MM.1S (cell line): ENCODE results near the gene LTBP3.

Experiments used
- DNase-seq: peaks from one replicate; pipeline ENCODE4 v3.0.0-alpha.2; 2015
- H2AFZ ChIP-seq: fragments of 300-600 bp; sonication (generic); 2 replicates; pipeline ENCODE4 v1.6.0; 2016; ENCODE audit warnings: antibody characterized with exemption, low read length
- H3F3A ChIP-seq: fragments of 300-600 bp; sonication (generic); 2 replicates; pipeline ENCODE4 v1.6.1; 2016; ENCODE audit warnings: mild to moderate bottlenecking, antibody characterized with exemption, low read length, moderate library complexity, mixed read lengths; ENCODE audit not compliant: insufficient read depth
- H3K27ac ChIP-seq: fragments of 300-600 bp; sonication (generic); 2 replicates; pipeline ENCODE4 v1.5.1; 2016; ENCODE audit warnings: mild to moderate bottlenecking, low read length
- H3K27me3 ChIP-seq: fragments of 300-600 bp; sonication (generic); replicated peaks from 2 replicates; pipeline ENCODE4 v1.6.0; 2016; ENCODE audit warnings: low read length; ENCODE audit not compliant: insufficient read depth
- H3K36me3 ChIP-seq: fragments of 300-600 bp; sonication (generic); replicated peaks from 2 replicates; pipeline ENCODE4 v1.6.1; 2016; ENCODE audit warnings: mild to moderate bottlenecking, low read length, mixed read lengths; ENCODE audit not compliant: insufficient read depth
- H3K4me1 ChIP-seq: fragments of 300-600 bp; sonication (generic); 2 replicates; pipeline ENCODE4 v1.6.1; 2016; ENCODE audit warnings: low read length, mixed read lengths
- H3K4me2 ChIP-seq: fragments of 300-600 bp; sonication (generic); 2 replicates; pipeline ENCODE4 v1.6.0; 2016; ENCODE audit warnings: low read depth, low read length
- H3K4me3 ChIP-seq: fragments of 300-600 bp; sonication (generic); 2 replicates; pipeline ENCODE4 v1.5.1; 2016; ENCODE audit warnings: low read length, mixed read lengths
- H3K79me2 ChIP-seq: fragments of 300-600 bp; sonication (generic); 2 replicates; pipeline ENCODE4 v1.6.1; 2016; ENCODE audit warnings: mixed run types, low read length, mixed read lengths
- H3K9ac ChIP-seq: fragments of 300-600 bp; sonication (generic); 2 replicates; pipeline ENCODE4 v1.6.1; 2016; ENCODE audit warnings: low read length, mixed read lengths
- H3K9me2 ChIP-seq: fragments of 300-600 bp; sonication (generic); replicated peaks from 2 replicates; pipeline ENCODE4 v1.6.1; 2016; ENCODE audit warnings: mild to moderate bottlenecking, low read length, mixed read lengths; ENCODE audit not compliant: insufficient read depth
- H3K9me3 ChIP-seq: fragments of 300-600 bp; sonication (generic); replicated peaks from 2 replicates; pipeline ENCODE4 v1.6.1; 2016; ENCODE audit warnings: mild to moderate bottlenecking, low read length, mixed read lengths; ENCODE audit not compliant: insufficient read depth
- H4K20me1 ChIP-seq: fragments of 300-600 bp; sonication (generic); 2 replicates; pipeline ENCODE4 v1.6.1; 2016; ENCODE audit warnings: mild to moderate bottlenecking, low read length, moderate library complexity, mixed read lengths; ENCODE audit not compliant: insufficient read depth
- EZH2 ChIP-seq: fragments of 300-600 bp; sonication (generic); optimal IDR thresholded peaks from 2 replicates; pipeline ENCODE3; 2017; ENCODE audit warnings: low read depth, mild to moderate bottlenecking, antibody characterized with exemption, low read length, mixed read lengths
- EZH2phosphoT487 ChIP-seq: fragments of 300-600 bp; sonication (generic); IDR thresholded peaks from 2 replicates; pipeline ENCODE4 v1.6.1; 2018; ENCODE audit warnings: antibody characterized with exemption, low read length
- TF ChIP-seq, protein P1 (sequence below): fragments of 300-600 bp; sonication (generic); IDR thresholded peaks from 2 replicates; pipeline ENCODE4 v1.5.1; 2016; ENCODE audit warnings: antibody characterized with exemption, low read length, mixed read lengths

Gene LTBP3

DNA sequence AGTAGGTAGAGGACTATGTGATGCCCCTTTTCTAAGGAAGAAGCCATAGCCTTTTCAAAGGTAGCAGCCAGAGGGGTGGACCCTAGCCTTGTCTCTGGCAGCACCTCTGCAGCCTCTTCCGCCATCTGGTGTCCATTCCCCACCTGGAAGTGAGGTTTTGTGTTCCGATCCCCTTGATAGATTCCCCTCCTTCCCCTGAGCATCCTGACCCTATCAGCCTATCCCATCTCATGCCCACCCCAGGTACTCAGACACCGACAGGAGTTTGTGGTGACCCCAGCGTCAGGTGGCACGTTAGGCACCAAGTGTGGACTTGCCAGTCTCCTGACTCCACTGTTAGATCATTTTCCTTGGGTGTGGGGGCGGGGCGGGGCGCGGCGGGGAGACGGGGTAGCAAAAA is 13.8 kb upstream of the LTBP3 start:
- H3K4me3 ChIP-seq: peak overlapping the region; percentile 98
- peaks cover 28% of the 10 kb centered on the region for H3K4me1 ChIP-seq
- H4K20me1 ChIP-seq: no peaks in the 10 kb centered on the region
- H3K27me3 ChIP-seq: no peaks in the 10 kb centered on the region
- H2AFZ ChIP-seq: no peak overlapping the region
- DNase-seq: peak; percentile 51
- peaks cover 68% of the 10 kb centered on the region for H3K79me2 ChIP-seq
- TF ChIP-seq, protein P1, sequence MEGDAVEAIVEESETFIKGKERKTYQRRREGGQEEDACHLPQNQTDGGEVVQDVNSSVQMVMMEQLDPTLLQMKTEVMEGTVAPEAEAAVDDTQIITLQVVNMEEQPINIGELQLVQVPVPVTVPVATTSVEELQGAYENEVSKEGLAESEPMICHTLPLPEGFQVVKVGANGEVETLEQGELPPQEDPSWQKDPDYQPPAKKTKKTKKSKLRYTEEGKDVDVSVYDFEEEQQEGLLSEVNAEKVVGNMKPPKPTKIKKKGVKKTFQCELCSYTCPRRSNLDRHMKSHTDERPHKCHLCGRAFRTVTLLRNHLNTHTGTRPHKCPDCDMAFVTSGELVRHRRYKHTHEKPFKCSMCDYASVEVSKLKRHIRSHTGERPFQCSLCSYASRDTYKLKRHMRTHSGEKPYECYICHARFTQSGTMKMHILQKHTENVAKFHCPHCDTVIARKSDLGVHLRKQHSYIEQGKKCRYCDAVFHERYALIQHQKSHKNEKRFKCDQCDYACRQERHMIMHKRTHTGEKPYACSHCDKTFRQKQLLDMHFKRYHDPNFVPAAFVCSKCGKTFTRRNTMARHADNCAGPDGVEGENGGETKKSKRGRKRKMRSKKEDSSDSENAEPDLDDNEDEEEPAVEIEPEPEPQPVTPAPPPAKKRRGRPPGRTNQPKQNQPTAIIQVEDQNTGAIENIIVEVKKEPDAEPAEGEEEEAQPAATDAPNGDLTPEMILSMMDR: peak; percentile 61
- TF ChIP-seq EZH2phosphoT487 (no peak), EZH2 (no peak)
- H3K4me2 ChIP-seq: peak overlapping the region; percentile 93
- no peaks in the 10 kb centered on the region for H3K9me3 ChIP-seq
- H3K36me3 ChIP-seq: no peaks in the 10 kb centered on the region
- H3K9ac ChIP-seq: peak overlapping the region; percentile 9; the same call in 1 of the 2 replicates
- H3K27ac ChIP-seq: peak overlapping the region; percentile 40; the same call in 1 of the 2 replicates
- no peaks in the 10 kb centered on the region for H3K9me2 ChIP-seq
- H3F3A ChIP-seq: peaks cover 53% of the 10 kb centered on the region

DNA sequence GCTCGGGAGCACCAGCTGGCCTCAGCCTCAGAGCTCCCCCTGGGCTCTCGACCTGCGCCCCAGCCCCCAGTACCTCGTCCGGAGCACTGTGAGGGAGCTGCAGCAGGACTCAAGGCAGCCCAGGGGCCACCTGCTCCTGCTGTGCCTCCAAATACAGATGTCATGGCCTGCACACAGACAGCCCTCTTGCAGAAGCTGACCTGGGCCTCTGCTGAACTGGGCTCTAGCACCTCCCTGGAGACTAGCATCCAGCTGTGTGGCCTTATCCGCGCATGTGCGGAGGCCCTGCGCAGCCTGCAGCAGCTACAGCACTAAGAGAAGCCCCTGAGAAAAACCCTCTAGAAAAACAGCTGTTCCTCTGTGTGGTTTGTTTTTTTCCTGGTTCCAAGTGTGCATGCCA is 13.3 kb upstream of the LTBP3 start:
- H3K79me2 ChIP-seq: peaks cover 66% of the 10 kb centered on the region
- TF ChIP-seq, protein P1: no peak
- TF ChIP-seq EZH2phosphoT487: no peak
- no peak for TF ChIP-seq EZH2

GRCh38 chr11:65569973-65570918 is 12.1 kb upstream of the LTBP3 start, which contains the start of gene ZNRD2:
Gene ZNRD2, plus strand, starts transcription at chr11:65570477. Its CDS starts 15 bp downstream, at chr11:65570492.
- peak; percentile 99 for DNase-seq
- no peaks in the 10 kb centered on the region for H3K27me3 ChIP-seq
- H3F3A ChIP-seq: peaks cover 49% of the 10 kb centered on the region
- peaks cover 25% of the 10 kb centered on the region for H3K4me1 ChIP-seq
- H3K4me2 ChIP-seq: peak within 1 kb of the TSS; percentile 93
- H3K9me3 ChIP-seq: no peaks in the 10 kb centered on the region
- TF ChIP-seq EZH2phosphoT487 (no peak), EZH2 (no peak)
- TF ChIP-seq, protein P1: peak; percentile 39
- H4K20me1 ChIP-seq: no peaks in the 10 kb centered on the region
- no peaks in the 10 kb centered on the region for H3K36me3 ChIP-seq
- no peaks in the 10 kb centered on the region for H3K9me2 ChIP-seq
- H2AFZ ChIP-seq: peak within 1 kb of the TSS; percentile 68
- peak within 1 kb of the TSS; percentile 92 for H3K27ac ChIP-seq
- peaks cover 57% of the 10 kb centered on the region for H3K79me2 ChIP-seq
- H3K4me3 ChIP-seq: peak within 1 kb of the TSS; percentile 98
- peak within 1 kb of the TSS; percentile 86 for H3K9ac ChIP-seq

More for the DNA sequence above, 13.3 kb upstream of the LTBP3 start:
- no peaks in the 10 kb centered on the region for H3K36me3 ChIP-seq
- peak overlapping the region; percentile 86; the same call in 1 of the 2 replicates for H3K9ac ChIP-seq
- H3K4me2 ChIP-seq: peak overlapping the region; percentile 93
- H3K4me1 ChIP-seq: peaks cover 28% of the 10 kb centered on the region
- H3F3A ChIP-seq: peaks cover 53% of the 10 kb centered on the region
- DNase-seq: no peak
- no peaks in the 10 kb centered on the region for H3K27me3 ChIP-seq
- no peak overlapping the region for H2AFZ ChIP-seq
- peak overlapping the region; percentile 98 for H3K4me3 ChIP-seq
- H3K9me3 ChIP-seq: no peaks in the 10 kb centered on the region
- H3K9me2 ChIP-seq: no peaks in the 10 kb centered on the region
- H4K20me1 ChIP-seq: no peaks in the 10 kb centered on the region
- peak overlapping the region; percentile 92; the same call in 1 of the 2 replicates for H3K27ac ChIP-seq
